Caki2 (cell line): Measurements from ENCODE around the gene QRICH1. TPM values are rescaled to one million over a fixed set of nuclear protein-coding genes. Genes with fewer than 3 reads are reported as not detected.
A peak's percentile ranks its signal among the peaks of the same experiment; 100 is the strongest.

ENCODE experiments used
- DNase-seq: peaks from one replicate; pipeline ENCODE4 v3.0.0-alpha.2; 2015; ENCODE audit warnings: low read depth
- in situ Hi-C: cut with HindIII; loops from 2 replicates; pipeline ENCODE4 v1.10.0; 2016; ENCODE audit warnings: low sequenced_read_pairs, low pct_unique_long_range_greater_than_20kb, mixed read lengths
- total RNA-seq: library from RNA; depleted of rRNA; stranded (reverse); fragments of >200 nt; shearing (Covaris generic); gene quantifications from 2 replicates; pipeline ENCODE4 v1.2.3, GENCODE V29; 2014; ENCODE audit warnings: low replicate concordance

The QRICH1 gene
- total RNA-seq, 1 experiment from 2014 or later = 107 TPM

DNA sequence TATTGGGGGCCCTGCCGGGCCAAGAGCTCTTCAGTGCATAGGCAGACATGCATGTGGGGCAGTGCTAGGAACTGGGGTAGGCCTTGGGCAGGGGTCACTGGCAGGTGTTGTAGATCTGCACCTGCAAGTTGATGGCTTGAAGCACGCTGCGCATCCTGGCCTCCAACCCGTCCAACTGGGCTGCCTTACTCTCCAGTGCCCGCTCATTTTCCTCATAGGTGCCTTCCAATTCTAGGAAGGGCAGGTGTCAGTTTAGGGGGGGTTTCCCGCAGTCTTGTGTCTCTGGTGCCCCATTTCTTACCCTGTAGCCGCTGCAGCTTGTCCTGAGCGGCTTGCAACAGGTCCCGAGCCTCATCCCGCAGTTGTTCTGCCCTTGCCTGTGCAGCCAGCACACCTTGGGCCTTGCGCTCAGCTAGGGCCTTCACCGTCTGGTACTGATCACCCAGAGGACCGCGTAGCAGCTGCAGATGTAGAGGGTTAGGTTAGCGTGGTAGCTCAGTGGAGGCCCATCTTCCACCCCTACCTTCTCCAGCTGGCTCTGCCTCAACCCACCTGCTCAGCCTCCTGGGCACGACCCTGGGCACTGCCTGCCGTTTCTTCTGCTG lies 27.4 kb upstream of the QRICH1 start:
- in situ Hi-C loops = no loop called here

DNA sequence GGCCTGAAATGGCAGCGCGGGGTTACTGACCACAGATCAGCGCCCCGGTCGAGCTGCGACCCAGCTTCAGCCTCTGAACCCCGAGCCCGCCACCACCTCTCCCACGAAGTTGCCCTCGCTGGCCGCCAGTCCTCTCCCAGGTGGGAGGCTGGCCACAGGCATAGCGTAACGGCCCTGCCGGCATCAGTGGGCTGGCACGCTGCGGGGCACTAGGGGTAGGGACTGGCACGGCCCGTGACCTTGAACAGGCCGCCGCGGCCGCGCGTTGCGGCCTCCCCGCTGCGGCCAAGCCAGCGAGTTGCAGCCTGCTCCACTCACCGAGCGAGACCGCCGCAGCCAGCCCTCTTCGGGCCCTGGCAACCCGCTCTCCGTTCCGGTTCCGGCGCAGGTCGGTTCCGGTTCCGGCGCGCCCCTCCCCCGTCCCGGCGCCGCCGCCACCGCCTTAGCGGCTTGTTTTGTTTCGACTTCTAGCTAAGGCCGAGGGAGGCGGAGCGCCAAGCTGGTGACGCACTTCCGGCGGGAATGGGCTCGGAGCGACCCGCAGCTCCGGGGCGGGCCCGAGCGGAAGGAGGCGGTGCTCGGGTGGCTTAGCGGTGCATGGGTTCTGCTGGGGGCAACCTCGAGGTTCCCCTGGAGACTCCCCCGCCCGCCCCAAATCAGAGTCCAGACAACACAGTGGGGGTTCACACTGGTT lies 26.7 kb upstream of the QRICH1 start, which contains the start of gene USP19:
Gene USP19 (minus strand): TSS at position 386 of the 694 bp plus-strand sequence. CDS start 1,678 bp downstream, outside the sequence.
- DNase-seq = peak; percentile 87
- in situ Hi-C loops = no loop called here

More for the DNA sequence above, 27.4 kb upstream of the QRICH1 start:
- no peak for DNase-seq

GRCh38 chr3:49120096-49120437 lies 26.2 kb upstream of the QRICH1 start:
- in situ Hi-C loops = no loop called here
- DNase-seq = no peak

DNA sequence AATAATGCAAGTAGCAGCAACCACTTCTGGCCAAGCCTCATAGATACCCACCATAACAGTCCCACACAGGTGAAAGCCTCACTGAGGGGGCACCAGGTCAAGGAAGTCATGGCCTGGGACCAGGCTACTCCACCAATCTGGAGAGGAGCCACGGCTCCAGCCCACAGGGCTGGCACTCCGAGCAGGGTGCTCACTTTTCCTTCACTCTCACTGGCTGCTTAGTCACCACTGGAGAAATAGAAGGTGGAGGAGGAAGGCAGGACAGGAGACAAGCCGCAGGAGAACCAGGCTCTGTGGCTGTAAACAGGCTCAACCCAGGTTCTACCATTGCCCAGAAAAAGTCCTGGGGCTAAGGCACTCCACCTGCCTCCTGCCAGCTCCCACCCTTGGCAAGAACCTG lies 25.6 kb upstream of the QRICH1 start:
- DNase-seq = no peak
- in situ Hi-C loops = no loop called here

GRCh38 chr3:49119036-49119435 lies 25.2 kb upstream of the QRICH1 start:
- no peak for DNase-seq
- in situ Hi-C loops = no loop called here

GRCh38 chr3:49112262-49112661 lies 18.4 kb upstream of the QRICH1 start:
- in situ Hi-C loops = no loop called here
- DNase-seq = no peak

DNA sequence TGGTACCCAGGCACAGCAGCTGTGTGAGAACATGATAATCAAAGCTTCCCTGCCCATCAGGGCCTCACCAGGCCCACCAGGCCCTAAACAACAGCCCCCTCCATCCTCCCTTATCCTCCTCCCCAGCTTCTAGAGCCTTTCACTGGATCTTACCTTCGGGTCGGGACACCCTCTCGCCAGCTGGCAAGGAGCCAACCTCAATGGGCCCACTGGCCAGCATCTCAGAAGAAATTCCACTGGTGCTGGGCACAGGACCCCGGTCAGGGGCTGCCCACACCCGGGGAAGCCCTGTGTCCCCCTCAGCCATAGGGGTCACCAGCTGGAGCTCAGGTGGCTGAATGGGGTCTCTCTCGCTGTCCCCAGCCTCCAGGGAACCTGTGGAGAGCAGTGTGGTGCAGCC lies 17.5 kb upstream of the QRICH1 start:
- DNase-seq = no peak
- in situ Hi-C loops = no loop called here

GRCh38 chr3:49110780-49111179 lies 16.9 kb upstream of the QRICH1 start:
- no peak for DNase-seq
- in situ Hi-C loops = no loop called here

DNA sequence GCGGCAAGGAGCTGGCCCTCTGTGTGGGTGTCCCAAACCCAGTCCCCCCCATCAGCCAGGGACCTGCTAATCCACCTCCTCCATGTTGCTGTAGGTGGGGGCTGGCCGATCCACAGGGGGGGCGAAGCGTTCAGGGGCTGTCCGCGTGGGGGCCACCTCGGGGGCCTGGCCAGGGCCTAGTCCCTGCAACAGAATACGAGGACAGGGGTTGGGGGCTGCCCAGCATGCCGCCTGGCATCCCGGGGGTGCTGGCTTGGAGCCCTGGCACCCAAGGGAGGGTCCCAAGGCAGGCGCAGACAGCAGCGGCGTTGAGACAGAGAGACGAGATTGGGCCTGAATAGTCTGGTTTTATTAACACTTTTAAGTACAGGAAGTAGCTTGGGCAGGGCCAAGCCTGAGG lies 14.5 kb upstream of the QRICH1 start:
- DNase-seq = no peak
- in situ Hi-C loops = no loop called here

GRCh38 chr3:49104427-49105291 lies 10.8 kb upstream of the QRICH1 start, which contains the start of gene QARS1:
Gene QARS1, minus strand, starts transcription at chr3:49104757. Its CDS starts 24 bp downstream, at chr3:49104733.
- in situ Hi-C loops = no loop called here
- peak; percentile 87 for DNase-seq

DNA sequence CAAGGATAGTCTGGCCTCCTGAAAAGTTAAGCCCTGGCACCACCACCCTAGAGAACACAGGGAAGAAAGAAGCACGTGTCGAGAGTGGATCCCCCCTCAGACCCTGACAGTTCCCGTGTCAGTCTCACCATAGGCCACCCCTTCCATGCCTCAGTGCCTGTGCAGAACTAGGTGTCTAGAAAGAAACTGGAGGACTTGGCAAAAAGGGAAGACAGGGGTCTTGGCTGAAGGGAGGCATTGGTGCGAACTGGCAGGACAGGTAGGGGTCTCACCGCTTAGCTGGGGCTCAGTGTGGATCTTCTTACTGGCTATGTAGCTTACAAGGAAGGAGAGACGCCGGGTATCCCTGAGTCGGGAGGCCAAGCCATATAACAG lies 10.2 kb upstream of the QRICH1 start:
- in situ Hi-C loops = no loop called here
- peak; percentile 12 for DNase-seq

- in situ Hi-C loops = no loop called here
- no peak for DNase-seq
These were observed 6.3 kb upstream of the QRICH1 start for GRCh38 chr3:49100046-49100615.

- in situ Hi-C loops = no loop called here
- DNase-seq = no peak
These were observed 5.2 kb upstream of the QRICH1 start for GRCh38 chr3:49098910-49099630.

DNA sequence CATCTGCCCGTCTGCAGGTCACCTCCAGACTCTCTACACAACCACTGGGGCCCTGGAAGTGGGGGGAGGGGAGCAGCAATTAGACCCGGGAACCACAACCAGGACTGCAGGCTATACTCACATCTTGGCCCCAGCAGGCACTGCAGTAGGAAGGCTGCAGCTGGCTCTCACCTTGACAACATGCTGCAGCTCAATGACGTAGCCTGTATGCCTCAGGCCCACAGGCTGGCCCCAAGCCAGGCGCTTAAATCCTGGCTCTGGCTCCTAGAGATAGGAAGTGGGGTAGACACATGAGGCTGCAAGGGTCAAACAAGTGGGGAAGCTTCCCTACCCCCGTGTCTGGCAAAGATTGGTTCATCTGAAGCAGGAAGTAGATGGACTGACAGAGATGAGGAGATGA lies 4.6 kb upstream of the QRICH1 start:
- in situ Hi-C loops = no loop called here
- DNase-seq = no peak

DNA sequence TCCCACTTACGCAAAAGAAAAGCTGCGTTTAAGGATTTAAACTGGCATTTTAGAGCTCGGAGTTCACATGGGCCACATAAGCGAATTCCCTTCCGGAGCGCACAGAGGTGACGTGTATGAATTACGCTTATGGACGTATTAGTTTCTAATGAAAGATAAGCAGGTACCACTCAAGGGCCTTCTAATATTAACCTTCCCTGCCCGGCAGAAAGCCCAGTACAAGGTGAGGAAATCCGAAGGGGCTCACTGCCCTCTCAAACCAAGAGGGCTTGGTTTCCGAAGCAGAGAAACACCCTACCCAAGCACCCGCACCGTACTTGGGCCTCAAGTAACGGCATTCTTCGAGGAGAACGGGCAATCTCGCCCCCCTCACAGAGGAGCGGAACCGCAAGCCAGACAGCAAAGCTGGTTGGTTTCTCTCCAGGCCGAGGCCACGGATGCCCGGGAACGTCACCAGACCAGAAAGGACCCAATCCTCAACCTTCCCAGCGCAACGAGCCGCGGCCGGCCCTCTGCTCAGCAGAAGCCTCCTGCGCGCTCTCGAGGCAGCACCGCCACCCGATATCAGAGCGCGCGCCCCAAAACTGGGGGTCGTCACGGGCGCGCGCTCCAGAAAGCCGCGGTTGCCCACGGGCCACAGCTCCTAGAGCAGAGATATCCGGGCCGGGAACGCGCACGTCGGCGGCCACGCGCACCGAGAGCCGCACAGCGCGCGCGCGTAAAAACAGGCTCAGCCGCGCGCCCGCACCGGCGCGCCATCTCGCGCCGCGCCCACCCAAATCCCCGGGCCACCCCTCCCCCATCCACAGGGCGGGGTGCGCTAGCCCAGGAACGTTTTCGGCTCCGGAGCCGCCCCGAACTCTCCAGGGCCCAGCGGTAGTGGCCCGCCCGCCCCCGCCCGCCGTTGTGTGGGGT lies 676 bp downstream of the QRICH1 start:
- in situ Hi-C loops = no loop called here
- peak; percentile 73 for DNase-seq

GRCh38 chr3:49081429-49081828 lies 12.4 kb downstream of the QRICH1 start:
- in situ Hi-C loops = no loop called here
- DNase-seq = no peak

DNA sequence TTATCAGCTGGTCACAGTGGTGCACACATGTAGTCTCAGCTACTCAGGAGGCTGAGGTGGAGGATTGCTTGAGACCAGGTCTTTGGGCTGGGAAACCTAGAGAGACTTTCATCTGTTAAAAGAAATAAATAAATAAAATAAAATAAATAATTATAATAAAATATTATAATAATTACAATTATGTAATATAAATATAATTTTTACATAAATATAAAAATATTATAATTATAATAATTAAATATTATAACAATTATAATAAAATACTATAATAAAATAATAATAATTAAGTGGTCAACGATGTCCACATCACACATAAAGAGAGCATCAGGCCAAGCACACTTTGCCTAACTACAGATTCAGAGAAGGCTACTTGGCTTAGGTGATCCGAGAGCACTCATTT lies 14.6 kb downstream of the QRICH1 start:
- in situ Hi-C loops = no loop called here
- no peak for DNase-seq
